CD4-positive, alpha-beta T cell (primary cell): ENCODE results near the gene HNRNPA1. TPM values are rescaled to one million over a fixed set of nuclear protein-coding genes. Genes with fewer than 3 reads are reported as not detected.
"Not testable (repeated sequence)": the region's sequence is repeated elsewhere in the genome, so short reads cannot be mapped to it uniquely, and the experiment has no call there.

ENCODE experiments used
- ATAC-seq: fragments of 200-7000 bp; cut with Tn5 transposase; one replicate; pipeline ENCODE4 v1.10.0; 2022; ENCODE audit warnings: mild to moderate bottlenecking; ENCODE audit not compliant: poor library complexity
- CTCF ChIA-PET: fragments of 350-600 bp; sonication (Branson Sonifier 250); formaldehyde crosslinking; loops from one replicate; lab custom pipeline; 2021; ENCODE audit warnings: antibody characterized with exemption, inconsistent platforms; lab: Charles Lee
- POLR2A ChIA-PET: fragments of 350-600 bp; sonication (Branson Sonifier 250); formaldehyde crosslinking; loops from one replicate; lab custom pipeline; 2021; ENCODE audit warnings: antibody characterized with exemption, inconsistent platforms; lab: Charles Lee
- DNase-seq, 14 experiments: peaks; one replicate each; pipeline ENCODE4 v3.0.0-alpha.2; 2013 to 2020; ENCODE audit warnings: mixed read lengths in 2 of 14
- H3K27ac ChIP-seq, 2 donors: one replicate each; pipeline versions ENCODE4 v1.5.1 to v1.7.0; 2013; ENCODE audit warnings: low read length in 2 of 2, low read depth in 1 of 2, mild to moderate bottlenecking in 1 of 2
- H3K27me3 ChIP-seq, 2 experiments: 1 replicate in 1 of 2; 2 replicates in 1 of 2; pipeline versions ENCODE4 v1.6.1 to v1.7.0; 2013; ENCODE audit warnings: low read length in 2 of 2, control low read depth in 1 of 2, mild to moderate bottlenecking in 1 of 2, moderate library complexity in 1 of 2; ENCODE audit not compliant: insufficient read depth in 2 of 2, control insufficient read depth in 1 of 2
- H3K36me3 ChIP-seq: one replicate; pipeline ENCODE4 v1.6.1; 2013; ENCODE audit warnings: low read length, control low read depth; ENCODE audit not compliant: insufficient read depth
- H3K4me1 ChIP-seq: one replicate; pipeline ENCODE4 v1.6.1; 2013; ENCODE audit warnings: low read length, control low read depth; ENCODE audit not compliant: insufficient read depth
- H3K4me3 ChIP-seq: one replicate; pipeline ENCODE4 v1.5.1; 2013; ENCODE audit warnings: mild to moderate bottlenecking, low read length, moderate library complexity
- H3K9me3 ChIP-seq, 2 experiments: 1 replicate in 1 of 2; 2 replicates in 1 of 2; pipeline versions ENCODE4 v1.6.1 to v1.7.0; 2013; ENCODE audit warnings: low read length in 2 of 2, mild to moderate bottlenecking in 2 of 2, control low read depth in 1 of 2, moderate library complexity in 1 of 2; ENCODE audit not compliant: control insufficient read depth in 1 of 2, insufficient read depth in 1 of 2
- H3K27ac Mint-ChIP-seq: one replicate; pipeline ENCODE4 v1.8.0; 2020; ENCODE audit warnings: mixed read lengths
- H3K27me3 Mint-ChIP-seq: one replicate; pipeline ENCODE4 v1.8.0; 2021; ENCODE audit warnings: mixed read lengths
- H3K36me3 Mint-ChIP-seq: one replicate; pipeline ENCODE4 v1.8.0; 2021; ENCODE audit warnings: low read depth, mixed read lengths
- H3K4me1 Mint-ChIP-seq: one replicate; pipeline ENCODE4 v1.8.0; 2021; ENCODE audit warnings: low read depth, mixed read lengths
- H3K4me3 Mint-ChIP-seq: one replicate; pipeline ENCODE4 v1.8.0; 2020; ENCODE audit warnings: mild to moderate bottlenecking, mixed read lengths
- H3K9me3 Mint-ChIP-seq: one replicate; pipeline ENCODE4 v1.8.0; 2020; ENCODE audit warnings: mixed read lengths
- CTCF ChIP-seq: fragments of 200-600 bp; IDR thresholded peaks from one replicate; pipeline ENCODE4 v1.8.0; 2022; ENCODE audit warnings: antibody characterized with exemption, mild to moderate bottlenecking
- intact Hi-C, 2 experiments: fragments of 100-400 bp; cut with DNase I in 1 of 2; cut with micrococcal nuclease in 1 of 2; formaldehyde crosslinking; loops; one replicate each; pipeline versions ENCODE4 v1.15.1 to v1.9.0; 2023 to 2025; cut with DNase I, micrococcal nuclease
- total RNA-seq, 174 experiments: library from RNA in 2 of 174; stranded (reverse) in 2 of 174; gene quantifications; one replicate each; pipeline ENCODE4 v1.2.3 and lab custom pipeline; 2021 to 2026

Gene HNRNPA1
- total RNA-seq, 2 experiments from 2014 or later = 1,969 to 1,994 TPM

GRCh38 chr12:54282949-54283593, 2.5 kb downstream of the HNRNPA1 start:
- Histone ChIP-seq H3K36me3 (peaks cover 70% of the 10 kb centered on the region), H3K4me1 (peaks cover 42% of the 10 kb centered on the region), H3K4me3 (peak overlapping the region; percentile 80), H3K27ac (peak overlapping the region; percentile 1 to 5), H3K9me3 (no peaks in the 10 kb centered on the region), H3K27me3 (no peaks in the 10 kb centered on the region)
- ChIA-PET CTCF (no interaction called here), POLR2A (interaction anchor here (0.6 to 1.2 kb wide), 2 partner anchors 10 to 76 kb away, joined by 3 read pairs; no protein-coding TSS in a partner anchor)
- no peak overlapping the region for H3K4me3 Mint-ChIP-seq
- H3K36me3 Mint-ChIP-seq = no peaks in the 10 kb centered on the region
- intact Hi-C loops = no loop called here
- ATAC-seq (no peak), DNase-seq (peak in 1 of 14 experiments; percentile 33)
- no peaks in the 10 kb centered on the region for H3K27me3 Mint-ChIP-seq
- no peak for TF ChIP-seq CTCF
- no peak overlapping the region for H3K27ac Mint-ChIP-seq
- H3K4me1 Mint-ChIP-seq = peaks cover 10% of the 10 kb centered on the region
- H3K9me3 Mint-ChIP-seq = no peaks in the 10 kb centered on the region

GRCh38 chr12:54284070-54284780, 3.7 kb downstream of the HNRNPA1 start:
- H3K4me1 Mint-ChIP-seq, H3K4me3 ChIP-seq, H3K9me3 ChIP-seq, H3K9me3 Mint-ChIP-seq, H3K27ac ChIP-seq, ATAC-seq, H3K36me3 Mint-ChIP-seq, H3K27me3 Mint-ChIP-seq, intact Hi-C loops, H3K27me3 ChIP-seq, DNase-seq: not testable (repeated sequence)
- CTCF ChIA-PET = interaction anchor here (1.4 kb wide), 1 partner anchor 115 kb away, joined by 3 read pairs; no protein-coding TSS in a partner anchor
- Mint-ChIP-seq H3K27ac (peak overlapping the region; percentile 14), H3K4me3 (peak overlapping the region; percentile 49)
- Histone ChIP-seq H3K36me3 (peaks cover 72% of the 10 kb centered on the region), H3K4me1 (peaks cover 41% of the 10 kb centered on the region)
- POLR2A ChIA-PET = interaction anchor here (0.9 to 1.3 kb wide), 5 partner anchors 9 to 75 kb away, joined by 3 to 6 read pairs (median 3); partner anchors contain the start of gene COPZ1

GRCh38 chr12:54285150-54286041, 4.9 kb downstream of the HNRNPA1 start:
- Mint-ChIP-seq H3K27me3 (no peaks in the 10 kb centered on the region), H3K4me3 (peak overlapping the region; percentile 68), H3K9me3 (no peaks in the 10 kb centered on the region), H3K4me1 (no peaks in the 10 kb centered on the region), H3K36me3 (peaks cover 4% of the 10 kb centered on the region), H3K27ac (peak overlapping the region; percentile 41)
- Histone ChIP-seq H3K4me3 (no peak overlapping the region), H3K27me3 (no peaks in the 10 kb centered on the region), H3K27ac (no peak overlapping the region), H3K36me3 (peaks cover 75% of the 10 kb centered on the region), H3K4me1 (peaks cover 41% of the 10 kb centered on the region), H3K9me3 (no peaks in the 10 kb centered on the region)
- ChIA-PET POLR2A (interaction anchor here (0.9 to 2.6 kb wide), 6 partner anchors 10 to 74 kb away, joined by 3 to 19 read pairs (median 4); partner anchors contain the start of gene COPZ1), CTCF (interaction anchor here (1.4 kb wide), 2 partner anchors 34 to 114 kb away, joined by 3 read pairs; no protein-coding TSS in a partner anchor)
- no peak for DNase-seq
- no peak for ATAC-seq
- intact Hi-C loops = loop anchor here in 1 of 2 experiments (5.0 kb wide), 1 partner anchor 157 kb away; no protein-coding TSS in a partner anchor
- TF ChIP-seq CTCF = peak; percentile 40
